PC-3 (cell line): Measurements from ENCODE around the gene VPREB3.

Experiments
- CTCF ChIP-seq: fragments of 300-600 bp; sonication (generic); conservative IDR thresholded peaks from 2 replicates; pipeline ENCODE4 v1.5.1; 2017; ENCODE audit warnings: antibody characterized with exemption, low read depth, mild to moderate bottlenecking, low read length
- EZH2phosphoT487 ChIP-seq: fragments of 300-600 bp; sonication (generic); IDR thresholded peaks from 2 replicates; pipeline ENCODE4 v1.6.1; 2018; ENCODE audit warnings: mild to moderate bottlenecking, antibody characterized with exemption, low read length, borderline replicate concordance

- TF ChIP-seq CTCF, result no peak
- TF ChIP-seq EZH2phosphoT487, result no peak
These were observed 18.6 kb upstream of the VPREB3 start, which contains the start of gene MMP11 for GRCh38 chr22:23772649-23773473.
